ENCODE data around the gene MSLN. TPM values are rescaled to one million over a fixed set of nuclear protein-coding genes. Genes with fewer than 3 reads are reported as not detected.
"Not testable (repeated sequence)": the region's sequence is repeated elsewhere in the genome, so short reads cannot be mapped to it uniquely, and the experiment has no call there.

The MSLN gene
- polyA plus RNA-seq, 4 donors: 11.6 to 26.2 (median 20.2) TPM

- not testable (repeated sequence) for DNase-seq (ENCODE audit: low read depth in 4 of 4, low spot score in 2 of 4)
Observed at GRCh38 chr16:754121-754607, 6.4 kb upstream of the MSLN start.

- no peak for DNase-seq (ENCODE audit: low read depth in 4 of 4, low spot score in 2 of 4)
Observed at GRCh38 chr16:754656-755055, 5.9 kb upstream of the MSLN start.

- DNase-seq (ENCODE audit: low read depth in 4 of 4, low spot score in 2 of 4): no peak
Observed at GRCh38 chr16:756428-756827, 4.1 kb upstream of the MSLN start.

GRCh38 chr16:759110-759910 is 1.2 kb upstream of the MSLN start:
- DNase-seq (ENCODE audit: low read depth in 4 of 4, low spot score in 2 of 4): no peak

- DNase-seq (ENCODE audit: low read depth in 4 of 4, low spot score in 2 of 4): no peak
Observed at GRCh38 chr16:760065-760464, 469 bp upstream of the MSLN start.

- DNase-seq (ENCODE audit: low read depth in 4 of 4, low spot score in 2 of 4): no peak
Observed at GRCh38 chr16:761625-762513, 1.3 kb downstream of the MSLN start.

- no peak for DNase-seq (ENCODE audit: low read depth in 4 of 4, low spot score in 2 of 4)
Observed at GRCh38 chr16:762595-763268, 2.2 kb downstream of the MSLN start.

- no peak for DNase-seq (ENCODE audit: low read depth in 4 of 4, low spot score in 2 of 4)
Observed at GRCh38 chr16:763369-764183, 3.0 kb downstream of the MSLN start.

- DNase-seq (ENCODE audit: low read depth in 4 of 4, low spot score in 2 of 4): no peak
Observed at GRCh38 chr16:764184-764750, 3.7 kb downstream of the MSLN start.

GRCh38 chr16:764848-765487 is 4.4 kb downstream of the MSLN start:
- no peak for DNase-seq (ENCODE audit: low read depth in 4 of 4, low spot score in 2 of 4)

GRCh38 chr16:765488-765865 is 4.9 kb downstream of the MSLN start:
- DNase-seq (ENCODE audit: low read depth in 4 of 4, low spot score in 2 of 4): no peak

- no peak for DNase-seq (ENCODE audit: low read depth in 4 of 4, low spot score in 2 of 4)
Observed at GRCh38 chr16:766008-766819, 5.7 kb downstream of the MSLN start.

GRCh38 chr16:766820-767640 is 6.5 kb downstream of the MSLN start:
- no peak for DNase-seq (ENCODE audit: low read depth in 4 of 4, low spot score in 2 of 4)

GRCh38 chr16:767743-768235 is 7.3 kb downstream of the MSLN start:
- DNase-seq (ENCODE audit: low read depth in 4 of 4, low spot score in 2 of 4): no peak

- DNase-seq (ENCODE audit: low read depth in 4 of 4, low spot score in 2 of 4): no peak
Observed at GRCh38 chr16:768428-768827, 7.9 kb downstream of the MSLN start.

- no peak for DNase-seq (ENCODE audit: low read depth in 4 of 4, low spot score in 2 of 4)
Observed at GRCh38 chr16:769184-769784, 8.8 kb downstream of the MSLN start.

GRCh38 chr16:769934-770333 is 9.4 kb downstream of the MSLN start:
- no peak for DNase-seq (ENCODE audit: low read depth in 4 of 4, low spot score in 2 of 4)
